ENCODE measurements around the gene DCBLD1. TPM values are rescaled to one million over a fixed set of nuclear protein-coding genes. Genes with fewer than 3 reads are reported as not detected.

DCBLD1 gene
- total RNA-seq, 1 donor = 27.4 TPM

DNA sequence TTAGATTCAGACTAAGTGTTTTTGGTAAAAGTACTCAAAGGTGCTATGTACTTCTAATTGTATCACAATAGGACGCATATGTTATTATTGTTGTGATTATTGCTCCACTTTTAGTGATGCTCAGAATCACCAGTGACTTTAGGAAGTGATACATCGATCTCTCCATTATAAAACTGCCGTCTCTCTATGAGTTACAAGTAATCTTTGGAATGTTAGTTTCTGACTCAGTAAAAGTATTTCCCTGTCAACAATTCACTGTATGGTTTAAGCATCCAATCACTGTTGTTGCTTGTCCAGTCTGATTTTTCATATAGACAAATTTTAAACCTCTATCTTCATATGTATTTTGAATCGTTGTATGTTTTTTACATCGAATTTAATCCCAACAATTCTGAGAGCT lies 9.4 kb downstream of the DCBLD1 start:
- no peak overlapping the region for H3K4me3 ChIP-seq (ENCODE audit: low read depth, low read length)
- peak; percentile 53 for DNase-seq (ENCODE audit: low read depth)
- TF ChIP-seq, protein P1, sequence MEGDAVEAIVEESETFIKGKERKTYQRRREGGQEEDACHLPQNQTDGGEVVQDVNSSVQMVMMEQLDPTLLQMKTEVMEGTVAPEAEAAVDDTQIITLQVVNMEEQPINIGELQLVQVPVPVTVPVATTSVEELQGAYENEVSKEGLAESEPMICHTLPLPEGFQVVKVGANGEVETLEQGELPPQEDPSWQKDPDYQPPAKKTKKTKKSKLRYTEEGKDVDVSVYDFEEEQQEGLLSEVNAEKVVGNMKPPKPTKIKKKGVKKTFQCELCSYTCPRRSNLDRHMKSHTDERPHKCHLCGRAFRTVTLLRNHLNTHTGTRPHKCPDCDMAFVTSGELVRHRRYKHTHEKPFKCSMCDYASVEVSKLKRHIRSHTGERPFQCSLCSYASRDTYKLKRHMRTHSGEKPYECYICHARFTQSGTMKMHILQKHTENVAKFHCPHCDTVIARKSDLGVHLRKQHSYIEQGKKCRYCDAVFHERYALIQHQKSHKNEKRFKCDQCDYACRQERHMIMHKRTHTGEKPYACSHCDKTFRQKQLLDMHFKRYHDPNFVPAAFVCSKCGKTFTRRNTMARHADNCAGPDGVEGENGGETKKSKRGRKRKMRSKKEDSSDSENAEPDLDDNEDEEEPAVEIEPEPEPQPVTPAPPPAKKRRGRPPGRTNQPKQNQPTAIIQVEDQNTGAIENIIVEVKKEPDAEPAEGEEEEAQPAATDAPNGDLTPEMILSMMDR (IDR thresholded peaks at IDR 0.05; ENCODE audit: insufficient read depth, low read length) = no peak

DNA sequence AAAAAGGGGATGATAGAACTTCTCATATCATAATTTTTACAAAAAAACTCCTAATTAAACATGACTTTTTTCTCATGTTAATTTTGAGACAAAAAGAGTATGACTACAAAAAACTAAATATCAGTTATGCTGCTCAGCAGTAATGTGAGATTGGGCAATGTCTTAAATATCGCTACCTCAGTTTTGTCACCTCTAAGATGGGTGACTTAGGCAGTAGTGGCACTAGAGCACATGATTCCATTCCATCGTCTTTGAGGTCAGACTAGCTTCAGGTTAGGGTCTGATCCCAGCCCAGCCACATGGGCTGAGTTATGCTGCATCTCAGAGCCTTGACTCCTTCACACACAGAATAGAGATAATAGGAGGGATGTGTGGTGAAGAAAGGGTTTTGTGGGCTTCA lies 11.0 kb downstream of the DCBLD1 start:
- DNase-seq (ENCODE audit: low read depth) = no peak
- TF ChIP-seq, protein P1 (IDR thresholded peaks at IDR 0.05; ENCODE audit: insufficient read depth, low read length) = no peak
- H3K4me3 ChIP-seq (ENCODE audit: low read depth, low read length) = no peak overlapping the region

DNA sequence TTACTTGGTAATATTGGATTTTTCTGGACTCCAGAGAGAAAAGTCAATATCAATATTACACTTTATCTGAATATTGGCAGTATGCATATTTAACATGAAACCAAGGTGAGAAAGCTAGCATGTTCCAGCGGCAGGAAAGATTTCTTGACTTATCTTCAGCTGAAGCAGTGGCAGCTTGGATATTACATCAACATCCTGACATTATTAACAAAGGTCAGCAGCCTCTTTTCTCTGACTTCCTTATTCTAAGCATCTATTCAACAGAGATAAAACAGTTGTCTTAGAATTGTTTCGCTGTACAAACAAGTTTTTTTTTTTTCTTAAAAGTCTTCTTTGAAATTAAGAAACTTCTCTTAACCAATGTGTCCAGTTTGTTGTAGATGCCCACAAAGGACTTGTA lies 11.8 kb downstream of the DCBLD1 start:
- H3K4me3 ChIP-seq (ENCODE audit: low read depth, low read length) = no peak overlapping the region
- TF ChIP-seq, protein P1 (IDR thresholded peaks at IDR 0.05; ENCODE audit: insufficient read depth, low read length) = no peak
- DNase-seq (ENCODE audit: low read depth) = no peak

DNA sequence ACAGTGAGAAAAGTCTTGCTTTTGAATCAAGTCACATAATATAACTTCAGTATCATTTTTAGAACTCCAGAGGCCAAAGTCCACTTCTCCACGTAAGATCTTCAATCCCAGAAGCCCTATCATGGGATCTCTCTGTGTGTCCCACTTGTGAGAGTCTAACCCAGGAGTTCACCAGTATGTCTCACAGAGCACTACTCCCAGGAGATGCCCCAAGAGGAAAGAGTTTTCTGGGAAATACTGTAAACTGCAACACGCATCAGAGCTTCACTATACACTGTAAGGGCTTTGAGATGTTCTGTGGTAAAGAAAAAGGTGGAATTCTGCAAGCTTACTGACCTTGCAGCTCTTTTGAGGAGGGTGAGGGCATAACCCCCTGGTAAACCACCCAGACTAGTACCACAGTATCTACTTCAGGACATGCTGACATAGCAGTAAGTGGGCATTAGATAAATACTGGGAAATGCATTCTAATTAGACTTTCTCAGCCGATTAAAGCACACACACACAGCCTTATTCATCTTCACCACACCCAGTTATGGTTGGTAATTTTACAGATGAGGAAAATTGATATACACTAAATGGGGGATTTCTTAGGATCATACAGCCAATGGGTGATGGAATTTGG lies 12.3 kb downstream of the DCBLD1 start:
- H3K4me3 ChIP-seq (ENCODE audit: low read depth, low read length) = no peak overlapping the region
- peak; percentile 37 for DNase-seq (ENCODE audit: low read depth)
- TF ChIP-seq, protein P1 (IDR thresholded peaks at IDR 0.05; ENCODE audit: insufficient read depth, low read length) = no peak

DNA sequence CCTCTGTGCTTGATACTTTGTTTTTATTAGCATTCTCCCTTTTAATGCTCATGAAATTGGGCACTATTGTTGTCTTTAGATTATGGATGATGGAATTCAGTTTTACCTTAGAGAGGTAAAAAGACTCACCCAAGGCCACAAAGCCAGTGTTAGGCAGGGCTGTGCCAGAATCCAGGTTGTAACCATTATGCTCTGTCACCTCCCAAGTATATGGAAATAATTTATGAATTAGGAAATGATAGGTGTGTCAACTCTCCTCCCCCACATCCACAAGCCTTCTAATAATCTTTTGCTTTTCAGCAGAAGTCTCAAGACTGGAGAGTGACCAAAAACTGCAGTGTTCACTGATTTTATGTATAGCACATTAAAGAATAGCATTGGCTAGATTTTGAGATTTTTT lies 13.0 kb downstream of the DCBLD1 start:
- H3K4me3 ChIP-seq (ENCODE audit: low read depth, low read length) = no peak overlapping the region
- TF ChIP-seq, protein P1 (IDR thresholded peaks at IDR 0.05; ENCODE audit: insufficient read depth, low read length) = no peak
- DNase-seq (ENCODE audit: low read depth) = no peak

GRCh38 chr6:117495869-117496268 lies 13.4 kb downstream of the DCBLD1 start:
- peak; percentile 62 for DNase-seq (ENCODE audit: low read depth)
- H3K4me3 ChIP-seq (ENCODE audit: low read depth, low read length) = no peak overlapping the region
- TF ChIP-seq, protein P1 (IDR thresholded peaks at IDR 0.05; ENCODE audit: insufficient read depth, low read length) = no peak
